Omental fat pad (tissue), 4 donors: Measurements from ENCODE around the gene KRT17. TPM values are rescaled to one million over a fixed set of nuclear protein-coding genes. Genes with fewer than 3 reads are reported as not detected.
"Not testable (repeated sequence)": the region's sequence is repeated elsewhere in the genome, so short reads cannot be mapped to it uniquely, and the experiment has no call there.

Experiments used
- ATAC-seq: fragments of 150-250 bp; one replicate; pipeline ENCODE4 v1.9.1; 2016; ENCODE audit warnings: mild to moderate bottlenecking, moderate library complexity; ENCODE audit not compliant: low FRiP score
- DNase-seq: peaks from one replicate; pipeline ENCODE4 v3.0.0-alpha.2; 2019; ENCODE audit warnings: low spot score
- CTCF ChIP-seq, 3 donors: fragments of 450-650 bp; IDR thresholded peaks; one replicate each; pipeline ENCODE4 v1.5.1; 2016 to 2017; ENCODE audit warnings: antibody characterized with exemption in 3 of 3, mild to moderate bottlenecking in 3 of 3, moderate library complexity in 2 of 3
- total RNA-seq, 4 donors: library from RNA; depleted of rRNA; stranded (reverse); fragments of >200 nt; gene quantifications; one replicate each; pipeline ENCODE4 v1.1.0, GENCODE V29; 2016

Gene KRT17
- total RNA-seq, 4 donors from 2014 or later = 0.56 TPM; not detected in 3

- DNase-seq (no peak), ATAC-seq (no peak)
Observed at GRCh38 chr17:41583137-41584127, 40.9 kb downstream of the KRT17 start.

GRCh38 chr17:41582061-41582968 lies 42.1 kb downstream of the KRT17 start:
- DNase-seq, ATAC-seq: not testable (repeated sequence)

More at GRCh38 chr17:41583137-41584127, 40.9 kb downstream of the KRT17 start:
- no peak for TF ChIP-seq CTCF (IDR thresholded peaks at IDR 0.05)

- ATAC-seq = no peak
Observed at GRCh38 chr17:41581366-41582060, 42.9 kb downstream of the KRT17 start.

GRCh38 chr17:41580687-41581365 lies 43.5 kb downstream of the KRT17 start:
- TF ChIP-seq CTCF (IDR thresholded peaks at IDR 0.05) = no peak
- no peak for DNase-seq
- no peak for ATAC-seq

More at GRCh38 chr17:41581366-41582060, 42.9 kb downstream of the KRT17 start:
- DNase-seq = no peak
- no peak for TF ChIP-seq CTCF (IDR thresholded peaks at IDR 0.05)

GRCh38 chr17:41580244-41580575 lies 44.2 kb downstream of the KRT17 start:
- ATAC-seq = no peak
- TF ChIP-seq CTCF (IDR thresholded peaks at IDR 0.05) = no peak
- DNase-seq = no peak

- DNase-seq (peak; percentile 72), ATAC-seq (peak; percentile 72)
- TF ChIP-seq CTCF (IDR thresholded peaks at IDR 0.05) = peak in 1 of 3 donors; percentile 44
Observed at GRCh38 chr17:41579484-41580243, 44.7 kb downstream of the KRT17 start.
